COLO668 (cell line): Measurements from ENCODE around the gene DDO.

Experiments used
- DNase-seq: peaks from one replicate; lab custom pipeline; 2025; ENCODE audit not compliant: unreplicated experiment; lab: John Stamatoyannopoulos, UW

The DDO gene

GRCh38 chr6:110421749-110422443 lies 6.5 kb upstream of the DDO start:
- DNase-seq, result no peak

- DNase-seq, result no peak
These were observed 3.8 kb upstream of the DDO start for GRCh38 chr6:110419028-110419739.

- no peak for DNase-seq
These were observed 3.2 kb upstream of the DDO start for GRCh38 chr6:110418594-110418993.

- DNase-seq, result no peak
These were observed 706 bp downstream of the DDO start for GRCh38 chr6:110414669-110415068.

DNA sequence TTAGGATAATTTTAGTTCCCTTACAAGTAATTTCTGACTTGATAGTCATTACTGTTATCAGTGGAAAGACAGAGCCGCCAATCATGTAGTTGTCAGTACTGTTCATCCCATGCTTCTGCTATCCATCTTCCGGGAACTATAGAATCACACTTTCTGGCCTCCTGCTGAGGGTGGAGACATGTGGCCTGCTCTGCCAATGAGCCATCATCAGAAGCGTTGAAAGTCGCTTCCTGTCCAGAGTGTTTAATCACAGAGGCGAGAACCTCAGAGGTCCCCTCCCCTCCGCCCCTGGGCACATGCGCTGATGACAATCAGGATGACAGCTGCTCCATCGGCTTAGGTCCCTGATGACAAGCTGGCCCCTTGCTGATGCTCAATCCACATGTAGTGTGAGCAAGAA lies 3.0 kb downstream of the DDO start:
- no peak for DNase-seq

GRCh38 chr6:110410511-110410910 lies 4.9 kb downstream of the DDO start:
- DNase-seq, result no peak

- no peak for DNase-seq
These were observed 5.6 kb downstream of the DDO start for GRCh38 chr6:110409794-110410193.

DNA sequence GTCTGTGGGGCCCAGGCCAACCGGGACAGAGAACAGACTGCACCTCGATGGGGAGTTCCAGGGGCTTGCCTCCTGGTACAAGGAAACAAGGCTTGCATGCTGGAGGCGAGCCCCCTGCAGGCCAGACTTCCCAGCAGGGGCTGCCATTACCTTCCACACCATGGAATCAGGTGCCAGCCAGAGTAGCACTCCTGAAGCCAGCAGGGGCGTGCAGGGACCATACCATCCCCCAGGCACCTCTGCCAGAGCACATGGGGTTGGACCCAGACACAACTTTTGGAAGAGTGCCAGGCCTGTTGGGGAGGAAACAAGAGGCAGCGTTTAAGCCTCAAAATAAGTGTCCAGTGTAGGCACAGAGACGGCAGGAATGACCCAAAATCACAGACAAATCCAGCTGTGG lies 6.5 kb downstream of the DDO start:
- no peak for DNase-seq

- no peak for DNase-seq
These were observed 10.8 kb downstream of the DDO start for GRCh38 chr6:110404607-110405006.

DNA sequence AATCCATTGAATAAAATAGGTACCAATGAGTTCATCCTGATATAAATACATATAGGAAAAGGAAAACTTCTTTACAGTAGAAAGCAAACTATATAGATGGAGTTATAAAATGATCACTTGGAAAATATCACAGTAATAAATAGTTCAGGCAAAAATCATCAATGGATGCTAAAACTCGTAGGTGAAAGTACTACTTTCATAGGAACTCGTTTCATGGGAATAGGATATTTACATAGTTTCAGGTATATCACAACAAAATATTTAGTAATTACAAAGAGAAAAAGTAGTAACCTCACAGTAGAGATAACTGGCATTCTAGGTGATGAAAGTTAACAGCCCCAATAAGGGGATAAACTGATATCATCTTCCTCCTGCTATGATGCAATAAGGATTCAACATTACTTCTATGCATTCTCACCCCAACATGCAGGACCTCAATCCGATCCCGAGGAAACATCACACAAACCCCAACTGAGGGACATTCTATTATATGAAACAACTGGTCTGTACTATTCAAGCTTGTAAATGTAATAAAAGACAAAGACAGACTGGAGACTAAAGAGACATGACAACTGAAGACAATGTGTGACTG lies 13.7 kb downstream of the DDO start:
- DNase-seq, result no peak

GRCh38 chr6:110400208-110400607 lies 15.2 kb downstream of the DDO start:
- no peak for DNase-seq

DNA sequence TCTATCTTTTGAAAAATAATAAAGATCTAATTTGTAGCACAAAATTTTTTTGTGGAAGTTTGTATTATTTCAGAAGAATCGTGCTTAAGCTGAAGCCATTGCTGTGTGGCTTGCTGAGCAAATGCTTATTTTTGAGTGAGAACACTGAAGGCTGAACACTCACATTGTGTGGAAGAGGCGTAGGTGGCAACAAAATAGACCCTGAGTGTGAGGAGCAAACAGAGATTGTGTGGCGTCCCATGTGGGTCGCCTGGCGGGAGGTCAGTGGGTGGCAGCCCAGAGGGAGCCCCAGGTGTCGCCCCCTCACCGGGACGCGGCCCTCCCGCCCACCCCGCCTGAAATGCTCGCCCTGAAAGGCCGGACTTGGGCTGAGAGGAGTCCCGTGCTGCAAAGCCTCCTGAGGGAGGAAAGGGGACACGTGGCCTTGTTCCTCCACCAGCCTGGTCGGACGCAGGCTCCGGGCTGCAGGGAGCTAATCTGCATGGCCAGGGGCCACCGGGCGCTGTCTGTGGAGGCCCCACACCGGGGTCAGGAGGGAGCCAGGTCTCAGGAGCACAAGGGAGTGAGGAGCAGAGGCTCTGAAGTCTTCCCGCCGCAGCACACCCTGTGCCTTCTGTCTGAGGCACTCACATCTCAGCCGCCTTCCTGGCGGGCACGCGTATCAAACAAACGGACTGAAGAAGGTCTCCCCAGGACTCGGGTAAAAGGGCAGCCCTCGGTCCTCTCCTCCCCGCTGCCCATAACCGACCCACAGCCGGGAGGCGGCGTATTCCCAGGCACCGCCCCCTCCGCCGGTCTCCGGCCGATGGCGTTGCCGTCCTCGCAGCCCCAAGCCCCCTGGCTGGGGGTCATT lies 15.9 kb downstream of the DDO start:
- DNase-seq, result no peak

DNA sequence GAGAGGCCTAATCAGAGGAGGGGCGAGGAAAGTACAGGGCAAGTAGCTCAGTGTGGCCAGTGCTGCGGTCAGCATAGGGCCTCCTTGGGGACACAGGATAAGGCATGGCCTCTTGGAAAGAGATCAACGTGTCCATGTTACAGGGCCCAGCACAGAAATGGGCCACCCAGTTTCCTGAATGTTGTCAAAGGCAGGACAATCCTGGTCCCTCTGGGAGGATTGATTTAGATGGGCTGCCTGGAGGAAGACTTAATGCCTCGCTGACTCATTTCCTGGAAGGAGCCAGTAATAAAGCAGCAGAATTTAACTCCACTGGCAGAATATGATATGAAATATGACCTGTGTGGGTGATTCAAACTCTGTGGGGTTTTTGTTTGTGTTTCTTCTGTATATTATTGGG lies 16.6 kb downstream of the DDO start:
- no peak for DNase-seq

- DNase-seq, result no peak
These were observed 20.2 kb downstream of the DDO start for GRCh38 chr6:110395221-110395620.

GRCh38 chr6:110394409-110394808 lies 21.0 kb downstream of the DDO start:
- DNase-seq, result no peak

- no peak for DNase-seq
These were observed 22.6 kb downstream of the DDO start for GRCh38 chr6:110392727-110393126.

DNA sequence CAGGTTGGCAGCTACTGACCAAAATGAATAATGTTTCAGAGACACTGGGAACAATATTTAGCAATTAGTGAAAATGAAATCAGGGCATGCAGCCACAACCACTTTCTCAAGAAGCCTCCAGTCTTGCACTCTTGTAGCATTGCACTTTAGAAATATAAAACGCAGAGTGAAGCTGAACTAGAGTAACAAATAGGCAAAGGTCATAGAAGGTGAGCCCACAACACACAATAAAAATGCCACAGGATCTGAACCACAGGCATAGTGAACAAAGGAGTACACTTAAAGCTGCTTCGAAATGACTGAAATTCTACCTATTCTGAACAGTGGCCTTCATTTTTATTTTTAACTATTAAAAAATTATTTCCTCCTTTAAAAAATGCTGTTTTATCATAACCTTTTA lies 25.0 kb downstream of the DDO start:
- no peak for DNase-seq

GRCh38 chr6:110389689-110390382 lies 25.5 kb downstream of the DDO start:
- DNase-seq, result no peak

DNA sequence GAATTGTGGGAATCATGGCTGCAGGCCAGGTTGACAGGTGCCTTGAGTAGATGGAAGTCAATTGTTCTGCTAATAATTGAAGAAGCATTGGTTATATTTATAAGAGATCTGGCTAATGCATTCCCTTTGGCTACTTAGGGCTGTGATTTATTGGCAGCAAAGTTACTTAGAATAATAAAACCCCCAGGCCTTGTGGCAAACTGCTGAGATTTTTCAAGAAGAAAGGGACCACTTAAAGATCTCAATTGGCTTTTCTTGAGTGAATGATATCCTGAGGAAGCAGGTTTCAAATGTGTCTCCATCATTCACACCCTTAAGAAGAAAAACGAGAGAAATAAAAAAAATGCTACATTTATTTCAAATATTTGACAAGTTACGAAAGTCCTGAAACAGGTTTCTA lies 27.4 kb downstream of the DDO start:
- DNase-seq, result no peak

DNA sequence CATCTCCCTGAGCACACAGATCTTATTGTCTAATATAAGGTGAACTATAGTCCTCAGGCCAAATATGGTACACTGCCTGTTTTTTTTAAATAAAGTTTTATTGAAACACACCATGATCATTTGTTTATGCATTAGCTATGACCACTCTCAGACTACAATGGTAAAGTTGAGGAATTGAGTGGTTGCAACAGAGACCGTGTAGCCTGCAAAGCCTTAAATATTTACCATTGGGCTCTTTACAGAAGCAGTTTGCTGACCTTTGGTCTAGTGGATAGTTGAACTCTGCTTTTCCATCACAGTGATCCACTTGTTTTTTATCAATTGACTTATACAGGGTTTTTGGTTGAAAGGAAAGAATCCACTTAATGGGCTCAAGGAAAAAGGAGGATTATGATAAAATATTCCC lies 29.9 kb downstream of the DDO start:
- no peak for DNase-seq

DNA sequence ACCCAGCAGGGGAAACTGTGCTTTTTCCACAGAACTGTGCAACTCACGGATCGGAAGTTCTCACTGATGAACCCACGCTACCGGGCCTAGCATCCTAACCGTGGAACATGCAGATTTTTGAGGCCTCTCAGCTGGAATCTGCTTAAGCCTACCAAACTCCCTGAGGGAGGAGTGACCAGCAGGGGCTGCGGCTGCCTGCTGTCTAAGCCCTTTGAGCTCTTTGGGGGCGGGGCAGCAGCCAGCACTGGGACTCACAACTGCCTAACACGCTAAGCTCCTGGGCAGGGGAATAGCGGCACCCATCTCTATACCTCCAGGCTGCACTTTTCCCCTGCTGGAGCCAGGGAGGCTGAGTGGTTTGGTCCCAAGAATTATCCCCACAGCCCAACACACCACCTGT lies 36.8 kb downstream of the DDO start:
- no peak for DNase-seq
